Endothelial cell of umbilical vein (primary cell): ENCODE measurements around the gene LDLRAD4.
A peak's percentile ranks its signal among the peaks of the same experiment; 100 is the strongest.

Experiments used
- CTCF ChIP-seq, 2 donors: IDR thresholded peaks; 1 replicate in 1 of 2; 2 replicates in 1 of 2; pipeline ENCODE4 v1.5.1; 2011; ENCODE audit warnings: low read length in 2 of 2, mild to moderate bottlenecking in 2 of 2, moderate library complexity in 2 of 2, control low read depth in 1 of 2, inconsistent platforms in 1 of 2, low read depth in 1 of 2; ENCODE audit not compliant: insufficient read depth in 1 of 2; ENCODE audit errors: extremely low read depth in 1 of 2
- EZH2 ChIP-seq: IDR thresholded peaks from 2 replicates; pipeline ENCODE4 v1.6.1; 2012; ENCODE audit warnings: borderline replicate concordance, low read depth, mild to moderate bottlenecking, moderate library complexity, low read length, inconsistent platforms; ENCODE audit not compliant: severe bottlenecking
- GATA2 ChIP-seq: IDR thresholded peaks from 2 replicates; pipeline ENCODE4 v1.7.0; 2011; ENCODE audit warnings: low read depth, mild to moderate bottlenecking, moderate library complexity, mixed read lengths, low read length; ENCODE audit not compliant: insufficient read length, insufficient read depth
- JUN ChIP-seq: IDR thresholded peaks from 2 replicates; pipeline ENCODE4 v1.6.1; 2011; ENCODE audit warnings: borderline replicate concordance, low read depth; ENCODE audit not compliant: insufficient read length, insufficient read depth
- POLR2A ChIP-seq: IDR thresholded peaks from 2 replicates; pipeline ENCODE4 v1.6.1; 2012; ENCODE audit warnings: low read depth, mild to moderate bottlenecking, control low read depth, low read length
- POLR2AphosphoS5 ChIP-seq: IDR thresholded peaks from 2 replicates; pipeline ENCODE4 v1.6.1; 2012; ENCODE audit warnings: low read depth, mild to moderate bottlenecking, control low read depth, low read length, moderate library complexity; ENCODE audit not compliant: insufficient read depth

- TF ChIP-seq EZH2 (no peak), POLR2A (no peak), POLR2AphosphoS5 (no peak), CTCF (IDR thresholded peaks at IDR 0.05; ENCODE audit: extremely low read depth in 1 of 2, insufficient read depth in 1 of 2, low read depth in 1 of 2, low read length in 2 of 2) (no peak), GATA2 (no peak), JUN (peak; percentile 13)
These were observed 252.1 kb downstream of the LDLRAD4 start for GRCh38 chr18:13470516-13471197.
